ENCODE results near the gene MAP2K3.
"Not testable (repeated sequence)": the region's sequence is repeated elsewhere in the genome, so short reads cannot be mapped to it uniquely, and the experiment has no call there.

GRCh38 chr17:21310061-21310765, 25.7 kb downstream of the MAP2K3 start:
- not testable (repeated sequence) for TF ChIP-seq POLR2AphosphoS5 (IDR thresholded peaks at IDR 0.05; ENCODE audit: low read depth, low read length); POLR2A (IDR thresholded peaks at IDR 0.05; ENCODE audit: low read depth, low read length); TAF1 (IDR thresholded peaks at IDR 0.05; ENCODE audit: low read depth, low read length); SPI1 (IDR thresholded peaks at IDR 0.05; ENCODE audit: low read depth, low read length); PAX5 (IDR thresholded peaks at IDR 0.05; ENCODE audit: insufficient read depth, low read length, severe bottlenecking); POU2F2 (IDR thresholded peaks at IDR 0.05; ENCODE audit: low read depth, low read length)

All from GM12891 (cell line).